Measurements from ENCODE around the gene ACOT12. TPM values are rescaled to one million over a fixed set of nuclear protein-coding genes. Genes with fewer than 3 reads are reported as not detected.

Gene ACOT12
- total and polyA plus RNA-seq, 2 donors (not counting 1 experiment from before 2014, with no cell fraction given), result 0.06 TPM; not detected in 1

DNA sequence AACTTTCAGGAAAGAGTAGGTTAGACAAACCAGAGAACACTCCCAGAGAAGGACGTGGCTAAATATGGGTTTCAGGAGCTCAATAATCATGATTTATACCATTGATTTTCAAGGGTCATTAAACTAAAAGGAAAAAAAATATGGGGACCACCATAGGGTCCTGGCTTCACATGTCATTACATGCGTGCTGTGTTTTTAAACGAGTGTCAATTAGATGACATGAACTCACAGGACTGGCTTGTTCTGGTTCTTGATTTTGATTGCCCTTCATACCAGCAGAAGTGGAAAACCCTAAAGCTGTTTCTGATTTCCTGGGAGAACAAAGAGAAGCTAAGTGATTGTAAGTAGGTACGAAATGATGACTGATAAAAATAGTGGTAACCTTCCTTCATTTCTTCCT, 5.8 kb downstream of the ACOT12 start:
- H3K27me3 ChIP-seq (replicated peaks in 1 of 4; ENCODE audit: control extremely low read depth in 1 of 4, control insufficient read depth in 3 of 4, insufficient read depth in 4 of 4, low read length in 3 of 4), result peaks cover 0 to 15% (median 8%) of the 10 kb centered on the region in 4 experiments
- no peaks in the 10 kb centered on the region for H3K9me3 ChIP-seq (ENCODE audit: control extremely low read depth in 1 of 3, control insufficient read depth in 2 of 3, insufficient read depth in 1 of 3, low read length in 2 of 3)
- no peaks in the 10 kb centered on the region for H3K79me2 ChIP-seq (ENCODE audit: control insufficient read depth, insufficient read depth, low read length)
- no peak overlapping the region for H2AFZ ChIP-seq (ENCODE audit: insufficient read depth, low read depth, low read length, poor library complexity, severe bottlenecking)
- no peak overlapping the region for H3K4me2 ChIP-seq (replicated peaks; ENCODE audit: low read depth, low read length, poor library complexity, severe bottlenecking)
- no peak overlapping the region for H3K9ac ChIP-seq (ENCODE audit: low read length)
- no peak overlapping the region for H3K27ac ChIP-seq (ENCODE audit: low read length in 2 of 2)
- peaks cover 33% of the 10 kb centered on the region for H3K27me3 Mint-ChIP-seq
- ChIA-PET POLR2A (no interaction called here), CTCF (no interaction called here)
- no peaks in the 10 kb centered on the region for H3K9me3 Mint-ChIP-seq (ENCODE audit: insufficient read depth)
- ATAC-seq (ENCODE audit: low read depth) (no peak), DNase-seq (no peak)
- H3K4me3 ChIP-seq (ENCODE audit: control extremely low read depth in 1 of 5, extremely low read depth in 1 of 5, insufficient read depth in 1 of 5, low read depth in 2 of 5, low read length in 4 of 5), result no peak overlapping the region
- H3K4me1 ChIP-seq (ENCODE audit: control insufficient read depth in 2 of 2, insufficient read depth in 2 of 2, low read length in 2 of 2), result no peaks in the 10 kb centered on the region
- no peak overlapping the region for H3K27ac Mint-ChIP-seq
- TF ChIP-seq EZH2 (IDR thresholded peaks at IDR 0.05; ENCODE audit: borderline replicate concordance, insufficient read depth, low read depth, low read length, poor library complexity, severe bottlenecking), result no peak
- TF ChIP-seq, protein P1, sequence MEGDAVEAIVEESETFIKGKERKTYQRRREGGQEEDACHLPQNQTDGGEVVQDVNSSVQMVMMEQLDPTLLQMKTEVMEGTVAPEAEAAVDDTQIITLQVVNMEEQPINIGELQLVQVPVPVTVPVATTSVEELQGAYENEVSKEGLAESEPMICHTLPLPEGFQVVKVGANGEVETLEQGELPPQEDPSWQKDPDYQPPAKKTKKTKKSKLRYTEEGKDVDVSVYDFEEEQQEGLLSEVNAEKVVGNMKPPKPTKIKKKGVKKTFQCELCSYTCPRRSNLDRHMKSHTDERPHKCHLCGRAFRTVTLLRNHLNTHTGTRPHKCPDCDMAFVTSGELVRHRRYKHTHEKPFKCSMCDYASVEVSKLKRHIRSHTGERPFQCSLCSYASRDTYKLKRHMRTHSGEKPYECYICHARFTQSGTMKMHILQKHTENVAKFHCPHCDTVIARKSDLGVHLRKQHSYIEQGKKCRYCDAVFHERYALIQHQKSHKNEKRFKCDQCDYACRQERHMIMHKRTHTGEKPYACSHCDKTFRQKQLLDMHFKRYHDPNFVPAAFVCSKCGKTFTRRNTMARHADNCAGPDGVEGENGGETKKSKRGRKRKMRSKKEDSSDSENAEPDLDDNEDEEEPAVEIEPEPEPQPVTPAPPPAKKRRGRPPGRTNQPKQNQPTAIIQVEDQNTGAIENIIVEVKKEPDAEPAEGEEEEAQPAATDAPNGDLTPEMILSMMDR (IDR thresholded peaks at IDR 0.05), result no peak
- no peaks in the 10 kb centered on the region for H4K20me1 ChIP-seq (ENCODE audit: control insufficient read depth, insufficient read depth, low read length, poor library complexity, severe bottlenecking)
- WGBS (ENCODE audit: insufficient coverage), result 100% methylated on average over 2 of the region's 4 CpGs
- no peaks in the 10 kb centered on the region for H3K4me1 Mint-ChIP-seq
- no peak overlapping the region for H3K4me3 Mint-ChIP-seq
- intact Hi-C loops (cut with micrococcal nuclease), result no loop called here
- no peaks in the 10 kb centered on the region for H3K36me3 ChIP-seq (replicated peaks in 1 of 2; ENCODE audit: control extremely low read depth in 1 of 2, control insufficient read depth in 1 of 2, extremely low read depth in 1 of 2, insufficient read depth in 2 of 2, low read length in 1 of 2)

- H3K4me3 Mint-ChIP-seq, result no peak overlapping the region
- no peak overlapping the region for H3K27ac ChIP-seq (ENCODE audit: low read length in 2 of 2)
- no peak overlapping the region for H3K27ac Mint-ChIP-seq
- no peaks in the 10 kb centered on the region for H3K79me2 ChIP-seq (ENCODE audit: control insufficient read depth, insufficient read depth, low read length)
- H4K20me1 ChIP-seq (ENCODE audit: control insufficient read depth, insufficient read depth, low read length, poor library complexity, severe bottlenecking), result no peaks in the 10 kb centered on the region
- H3K4me2 ChIP-seq (replicated peaks; ENCODE audit: low read depth, low read length, poor library complexity, severe bottlenecking), result no peak overlapping the region
- no peaks in the 10 kb centered on the region for H3K9me3 Mint-ChIP-seq (ENCODE audit: insufficient read depth)
- no peak for DNase-seq
- H3K9ac ChIP-seq (ENCODE audit: low read length), result no peak overlapping the region
- peaks cover 6% of the 10 kb centered on the region for H3K27me3 Mint-ChIP-seq
- no peaks in the 10 kb centered on the region for H3K9me3 ChIP-seq (ENCODE audit: control extremely low read depth in 1 of 3, control insufficient read depth in 2 of 3, insufficient read depth in 1 of 3, low read length in 2 of 3)
- CTCF ChIA-PET, result no interaction called here
- no peaks in the 10 kb centered on the region for H3K36me3 ChIP-seq (replicated peaks in 1 of 2; ENCODE audit: control extremely low read depth in 1 of 2, control insufficient read depth in 1 of 2, extremely low read depth in 1 of 2, insufficient read depth in 2 of 2, low read length in 1 of 2)
- no peaks in the 10 kb centered on the region for H3K27me3 ChIP-seq (replicated peaks in 1 of 4; ENCODE audit: control extremely low read depth in 1 of 4, control insufficient read depth in 3 of 4, insufficient read depth in 4 of 4, low read length in 3 of 4)
- H3K4me1 Mint-ChIP-seq, result no peaks in the 10 kb centered on the region
- POLR2A ChIA-PET, result interaction anchor here (0.6 kb wide), 1 partner anchor 592 kb away, joined by 3 read pairs; no protein-coding TSS in a partner anchor
- no peak overlapping the region for H3K4me3 ChIP-seq (ENCODE audit: control extremely low read depth in 1 of 5, extremely low read depth in 1 of 5, insufficient read depth in 1 of 5, low read depth in 2 of 5, low read length in 4 of 5)
- intact Hi-C loops (cut with micrococcal nuclease), result no loop called here
- TF ChIP-seq EZH2 (IDR thresholded peaks at IDR 0.05; ENCODE audit: borderline replicate concordance, insufficient read depth, low read depth, low read length, poor library complexity, severe bottlenecking), result no peak
- TF ChIP-seq, protein P1 (IDR thresholded peaks at IDR 0.05), result no peak
- H2AFZ ChIP-seq (ENCODE audit: insufficient read depth, low read depth, low read length, poor library complexity, severe bottlenecking), result no peak overlapping the region
- 100% methylated on average over 2 of the region's 2 CpGs for WGBS (ENCODE audit: insufficient coverage)
- no peak for ATAC-seq (ENCODE audit: low read depth)
- no peaks in the 10 kb centered on the region for H3K4me1 ChIP-seq (ENCODE audit: control insufficient read depth in 2 of 2, insufficient read depth in 2 of 2, low read length in 2 of 2)
Observed at GRCh38 chr5:81383867-81384266, 10.1 kb downstream of the ACOT12 start.
